HepG2 (cell line): Measurements from ENCODE around the gene NEU4. TPM values are rescaled to one million over a fixed set of nuclear protein-coding genes. Genes with fewer than 3 reads are reported as not detected.

ENCODE experiments used
- ATF2 ChIP-seq: sonication (generic); formaldehyde crosslinking; IDR thresholded peaks from 2 replicates; pipeline ENCODE4 v1.4.0; 2020; ENCODE audit warnings: missing genetic modification reagents
- ATF3 ChIP-seq: sonication (generic); formaldehyde crosslinking; IDR thresholded peaks from 2 replicates; pipeline ENCODE4 v1.4.0; 2020; ENCODE audit warnings: missing genetic modification reagents
- BORCS8-MEF2B ChIP-seq: sonication (generic); formaldehyde crosslinking; IDR thresholded peaks from 2 replicates; pipeline ENCODE4 v1.8.0; 2022; ENCODE audit warnings: mild to moderate bottlenecking, missing genetic modification reagents
- MAF1 ChIP-seq: sonication (generic); formaldehyde crosslinking; IDR thresholded peaks from 2 replicates; pipeline ENCODE4 v1.5.0; 2020; ENCODE audit warnings: missing genetic modification reagents, borderline replicate concordance
- NFATC3 ChIP-seq: sonication (generic); formaldehyde crosslinking; IDR thresholded peaks from 2 replicates; pipeline ENCODE4 v1.5.1; 2020; ENCODE audit warnings: mild to moderate bottlenecking, missing genetic modification reagents
- NFIC ChIP-seq: IDR thresholded peaks from 2 replicates; pipeline ENCODE4 v1.6.1; 2012; ENCODE audit warnings: mild to moderate bottlenecking, low read length, inconsistent platforms
- POLR2A ChIP-seq, 2 experiments: IDR thresholded peaks; 2 replicates each; pipeline ENCODE4 v1.6.1; 2011; ENCODE audit warnings: low read depth in 2 of 2, low read length in 2 of 2, mild to moderate bottlenecking in 1 of 2, moderate library complexity in 1 of 2; ENCODE audit not compliant: insufficient read depth in 1 of 2
- POLR2AphosphoS2 ChIP-seq: IDR thresholded peaks from 2 replicates; pipeline ENCODE4 v1.6.1; 2011; ENCODE audit warnings: low read depth, low read length, improper control_type of control experiment
- SATB2 ChIP-seq: sonication (generic); formaldehyde crosslinking; IDR thresholded peaks from 2 replicates; pipeline ENCODE4 v1.5.0; 2020; ENCODE audit warnings: missing genetic modification reagents
- SMAD1 ChIP-seq: sonication (generic); formaldehyde crosslinking; IDR thresholded peaks from 2 replicates; pipeline ENCODE4 v1.4.0; 2020; ENCODE audit warnings: missing genetic modification reagents, low read depth, mild to moderate bottlenecking, borderline replicate concordance
- TBP ChIP-seq: sonication (generic); formaldehyde crosslinking; IDR thresholded peaks from 2 replicates; pipeline ENCODE4 v1.5.0; 2020; ENCODE audit warnings: missing genetic modification reagents
- TIGD3 ChIP-seq: sonication (generic); formaldehyde crosslinking; IDR thresholded peaks from 2 replicates; pipeline ENCODE4 v1.5.1; 2020; ENCODE audit warnings: mild to moderate bottlenecking, missing genetic modification reagents, borderline replicate concordance
- TOE1 ChIP-seq: sonication (generic); formaldehyde crosslinking; IDR thresholded peaks from 2 replicates; pipeline ENCODE4 v1.4.0; 2020; ENCODE audit warnings: mild to moderate bottlenecking, missing genetic modification reagents
- YY1 ChIP-seq: IDR thresholded peaks from 2 replicates; pipeline ENCODE4 v1.6.1; 2011; ENCODE audit warnings: low read length, low read depth, moderate library complexity, mild to moderate bottlenecking; ENCODE audit not compliant: insufficient read depth, insufficient replicate concordance
- ZBTB4 ChIP-seq: sonication (generic); formaldehyde crosslinking; IDR thresholded peaks from 2 replicates; pipeline ENCODE4 v1.4.0; 2020; ENCODE audit warnings: missing genetic modification reagents, mild to moderate bottlenecking, borderline replicate concordance
- ZFAT ChIP-seq: sonication (generic); formaldehyde crosslinking; conservative IDR thresholded peaks from 2 replicates; pipeline ENCODE4 v1.8.1; 2023; ENCODE audit warnings: missing genetic modification reagents, inconsistent platforms
- ZKSCAN8 ChIP-seq: IDR thresholded peaks from 2 replicates; pipeline ENCODE4 v1.6.1; 2016; ENCODE audit warnings: borderline replicate concordance, missing genetic modification reagents, missing compliant biosample characterization
- ZMAT3 ChIP-seq: sonication (generic); formaldehyde crosslinking; conservative IDR thresholded peaks from 2 replicates; pipeline ENCODE4 v1.7.0; 2021; ENCODE audit warnings: missing genetic modification reagents
- ZNF329 ChIP-seq: sonication (generic); formaldehyde crosslinking; IDR thresholded peaks from 2 replicates; pipeline ENCODE4 v1.9.0; 2021; ENCODE audit warnings: low read depth, mild to moderate bottlenecking, missing genetic modification reagents
- ZNF543 ChIP-seq: sonication (generic); formaldehyde crosslinking; IDR thresholded peaks from 2 replicates; pipeline ENCODE4 v1.4.0; 2020; ENCODE audit warnings: mild to moderate bottlenecking, missing genetic modification reagents
- ZNF558 ChIP-seq: sonication (generic); formaldehyde crosslinking; IDR thresholded peaks from 2 replicates; pipeline ENCODE4 v1.9.0; 2022; ENCODE audit warnings: mild to moderate bottlenecking, missing genetic modification reagents, borderline replicate concordance
- ZNF619 ChIP-seq: sonication (generic); formaldehyde crosslinking; IDR thresholded peaks from 2 replicates; pipeline ENCODE4 v1.4.0; 2020; ENCODE audit warnings: mild to moderate bottlenecking, missing genetic modification reagents
- ZNF761 ChIP-seq: sonication (generic); formaldehyde crosslinking; conservative IDR thresholded peaks from 2 replicates; pipeline ENCODE4 v1.4.0; 2020; ENCODE audit warnings: mild to moderate bottlenecking, missing genetic modification reagents
- polyA plus RNA-seq, 8 experiments: library from polyadenylated mRNA; depleted of rRNA in 3 of 8; stranded (reverse) in 7 of 8; unstranded in 1 of 8; fragments of >200 nt; fragmentation: Illumina TruSeq in 4 of 8; extraction: Trizol in 4 of 8; gene quantifications; 2 replicates each; pipeline versions ENCODE4 v1.2.1 to v1.2.3, GENCODE V29; 2011 to 2016; ENCODE audit warnings: low read depth in 4 of 8, missing spikeins in 1 of 8, mixed read lengths in 1 of 8; ENCODE audit not compliant: insufficient read depth in 1 of 8
- total RNA-seq, 5 experiments: library from RNA; depleted of rRNA; stranded (reverse); fragments of >200 nt; fragmentation: Illumina TruSeq; extraction: Trizol; gene quantifications; 2 replicates each; pipeline ENCODE4 v1.2.3, GENCODE V29; 2016; ENCODE audit warnings: low read depth in 1 of 5

The NEU4 gene
- total and polyA plus RNA-seq, 2 of the 13 experiments (the other 11 are each of a cell fraction or from before 2014, with no cell fraction given) = 53.5 to 107 TPM

GRCh38 chr2:241771286-241772062, 37.5 kb upstream of the NEU4 start (continued):
- peak; percentile 69; the same call in 1 of the 2 replicates for TF ChIP-seq TBP (CRISPR knock-in tag)
- no peak for TF ChIP-seq SMAD1 (CRISPR knock-in tag)
- TF ChIP-seq ZNF329 = 0 out of 2 replicates have a peak, but pooled peaks have one; percentile 34
- TF ChIP-seq TOE1 (CRISPR knock-in tag) = no peak
- no peak; the same call in none of the 2 replicates for TF ChIP-seq ZNF543 (CRISPR knock-in tag)
- TF ChIP-seq ZMAT3 = peak; percentile 71
- no peak for TF ChIP-seq NFIC
- no peak; the same call in none of the 2 replicates for TF ChIP-seq ZNF619
- peak; percentile 95 for TF ChIP-seq TIGD3 (CRISPR knock-in tag)
- peak; percentile 85 for TF ChIP-seq ZFAT (CRISPR knock-in tag)
- peak; percentile 50 for TF ChIP-seq ATF2 (CRISPR knock-in tag)
- peak; percentile 60; the same call in 1 of the 2 replicates for TF ChIP-seq POLR2AphosphoS2
- TF ChIP-seq MAF1 (CRISPR knock-in tag) = peak; percentile 80; the same call in 1 of the 2 replicates
- no peak; the same call in 1 of the 2 replicates for TF ChIP-seq NFATC3
- peak; percentile 81; the same call in 1 of the 2 replicates for TF ChIP-seq ZBTB4 (CRISPR knock-in tag)
- TF ChIP-seq YY1 = peak; percentile 24
- 0 out of 2 replicates have a peak, but pooled peaks have one; percentile 1 for TF ChIP-seq ZNF761 (CRISPR knock-in tag)
- TF ChIP-seq POLR2A (IDR thresholded peaks at IDR 0.05; ENCODE audit: insufficient read depth in 1 of 2, low read depth in 2 of 2, low read length in 2 of 2) = peak in 1 of 2 experiments; percentile 89; a peak in 2 of 4 replicates
- peak; percentile 97 for TF ChIP-seq BORCS8-MEF2B (CRISPR knock-in tag)
- no peak for TF ChIP-seq ATF3 (CRISPR knock-in tag)
- TF ChIP-seq ZKSCAN8 (CRISPR knock-in tag) = no peak
- peak; percentile 53; the same call in 1 of the 2 replicates for TF ChIP-seq ZNF558 (CRISPR knock-in tag)
- peak; percentile 78 for TF ChIP-seq SATB2 (CRISPR knock-in tag)
